Upper lobe of left lung (tissue), 4 donors: ENCODE data around the gene FNDC3B.

Experiments used
- CTCF ChIP-seq, 6 experiments: fragments of 450-650 bp in 4 of 6; fragments of 200-600 bp in 2 of 6; sonication (generic) in 2 of 6; IDR thresholded peaks; one replicate each; pipeline ENCODE4 v1.5.1; 2016 to 2019; ENCODE audit warnings: antibody characterized with exemption in 6 of 6
- EP300 ChIP-seq, 4 donors: sonication (generic); formaldehyde crosslinking; IDR thresholded peaks; one replicate each; pipeline ENCODE4 v1.5.1; 2017; ENCODE audit warnings: antibody characterized with exemption in 4 of 4, control low read depth in 2 of 4
- POLR2A ChIP-seq, 4 donors: fragments of 450-650 bp; IDR thresholded peaks; one replicate each; pipeline ENCODE4 v1.5.1; 2016 to 2017; ENCODE audit warnings: antibody characterized with exemption in 4 of 4, mild to moderate bottlenecking in 2 of 4
- POLR2AphosphoS5 ChIP-seq, 2 donors: sonication (generic); formaldehyde crosslinking; IDR thresholded peaks; one replicate each; pipeline ENCODE4 v1.5.1; 2017; ENCODE audit warnings: antibody characterized with exemption in 2 of 2

GRCh38 chr3:172341482-172342059, 302.2 kb downstream of the FNDC3B start:
- peak; percentile 38 to 65 (median 56) for TF ChIP-seq CTCF (IDR thresholded peaks at IDR 0.05)
- TF ChIP-seq POLR2A (IDR thresholded peaks at IDR 0.05) = no peak
- no peak for TF ChIP-seq POLR2AphosphoS5 (IDR thresholded peaks at IDR 0.05)
- no peak for TF ChIP-seq EP300 (IDR thresholded peaks at IDR 0.05)
